Activated effector memory CD4-positive, alpha-beta T cell treated with Interleukin-2 at 50 U/mL for 16 hours (primary cell): Measurements from ENCODE around the gene ISG15.

Experiments used
- DNase-seq: peaks from one replicate; pipeline ENCODE4 v3.0.0-alpha.2; 2020

ISG15 gene

DNA sequence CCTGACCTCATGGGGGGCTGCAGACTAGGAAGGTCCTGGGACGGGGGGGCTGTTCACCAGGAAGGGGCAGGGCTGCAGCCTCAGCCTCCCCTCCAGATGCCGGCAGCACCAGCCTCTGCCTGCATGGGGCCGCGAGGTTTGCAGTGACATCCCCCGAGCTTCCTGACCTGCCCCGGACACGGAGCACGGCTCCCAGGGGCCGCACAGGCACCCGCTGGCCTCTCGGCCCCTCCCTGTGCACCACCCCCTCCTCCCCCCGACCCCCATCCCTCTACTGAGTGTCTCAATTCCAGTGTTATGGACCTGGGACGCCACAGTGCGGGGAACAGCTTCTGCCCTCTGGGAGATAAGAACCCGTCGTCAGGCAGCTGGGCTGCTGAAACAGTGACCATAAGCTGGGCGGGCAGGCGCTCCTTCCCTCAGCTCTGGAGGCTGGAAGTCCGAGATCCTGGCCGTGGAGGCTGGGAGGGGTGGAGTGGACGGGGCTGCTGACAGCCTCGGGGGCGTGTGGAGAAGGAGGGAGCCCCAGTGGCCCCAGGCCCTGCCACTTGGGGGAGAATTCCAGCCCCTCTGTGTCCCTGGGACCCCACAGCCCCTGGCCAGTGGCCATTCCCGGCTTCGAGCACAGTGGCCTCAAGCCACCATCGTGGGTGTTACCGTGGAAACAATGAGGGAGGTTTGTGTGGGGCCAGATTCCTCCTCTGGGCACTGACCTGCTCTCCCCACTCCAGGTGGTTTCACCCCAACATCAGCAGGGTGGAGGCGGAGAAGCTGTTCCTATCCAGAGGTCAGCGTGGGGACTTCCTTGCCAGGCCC is 49.3 kb downstream of the ISG15 start:
- no peak for DNase-seq

DNA sequence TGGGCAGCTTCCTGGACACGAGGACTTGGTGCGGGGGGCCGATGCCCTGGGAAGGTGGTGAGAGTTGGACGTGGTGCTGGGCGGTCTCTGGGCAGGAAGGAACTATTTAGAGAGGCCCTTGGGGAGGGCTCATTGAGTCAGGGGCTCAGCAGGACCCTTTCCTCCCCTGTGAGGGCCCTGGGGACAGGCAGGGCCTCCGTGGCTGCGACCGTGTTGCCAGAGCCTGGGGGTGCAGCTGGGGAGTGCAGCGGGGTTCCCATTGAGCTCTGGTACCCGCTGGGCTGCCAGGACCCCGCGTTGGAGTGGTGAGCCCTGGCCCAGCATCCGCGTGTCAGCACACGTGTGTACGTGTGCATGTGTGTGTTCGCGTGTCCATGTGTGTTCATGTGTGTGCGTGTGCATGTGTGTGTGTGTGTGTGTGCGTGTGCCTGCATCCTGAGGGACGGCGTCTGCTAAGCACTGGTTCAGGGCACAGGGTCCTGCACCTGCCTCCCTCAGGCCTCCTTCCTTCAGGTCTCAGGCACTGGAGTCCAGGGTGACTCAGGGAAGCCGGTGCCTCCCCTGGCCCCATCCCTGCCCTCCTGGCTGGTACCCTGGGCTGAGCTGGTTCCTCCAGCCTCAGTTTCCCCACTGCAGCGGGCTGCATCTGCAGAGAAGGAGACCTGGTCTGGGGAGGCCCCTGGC is 50.1 kb downstream of the ISG15 start:
- DNase-seq: no peak
